DND-41 (cell line): ENCODE data around the gene SYNDIG1.
A peak's percentile ranks its signal among the peaks of the same experiment; 100 is the strongest.

Experiments used
- ATAC-seq: fragments of 200-7000 bp; cut with Tn5 transposase; 3 replicates; pipeline ENCODE4 v1.9.1; 2021; ENCODE audit warnings: low read depth; ENCODE audit not compliant: insufficient read depth
- DNase-seq: peaks from one replicate; pipeline ENCODE4 v3.0.0-alpha.2; 2020
- H2AFZ ChIP-seq: 2 replicates; pipeline ENCODE4 v1.6.0; 2012; ENCODE audit warnings: low read depth, low read length
- H3K27ac ChIP-seq: 2 replicates; pipeline ENCODE4 v1.5.1; 2012; ENCODE audit warnings: low read length, inconsistent platforms
- H3K27me3 ChIP-seq: fragments of 200-600 bp; sonication (generic); 2 replicates; pipeline ENCODE4 v1.6.0; 2012; ENCODE audit warnings: low read length, mild to moderate bottlenecking, inconsistent platforms; ENCODE audit not compliant: insufficient read depth, poor library complexity
- H3K36me3 ChIP-seq: 2 replicates; pipeline ENCODE4 v1.5.1; 2012; ENCODE audit warnings: low read length, inconsistent platforms; ENCODE audit not compliant: insufficient read depth
- H3K4me1 ChIP-seq: 2 replicates; pipeline ENCODE4 v1.5.1; 2012; ENCODE audit warnings: mild to moderate bottlenecking, low read length; ENCODE audit not compliant: insufficient read depth
- H3K4me2 ChIP-seq: 2 replicates; pipeline ENCODE4 v1.6.0; 2012; ENCODE audit warnings: mild to moderate bottlenecking, moderate library complexity, low read length, inconsistent platforms; ENCODE audit not compliant: insufficient read depth
- H3K4me3 ChIP-seq, 2 experiments: fragments of 200-600 bp in 1 of 2; shearing (Covaris generic) in 1 of 2; 2 replicates each; pipeline ENCODE4 v1.5.1; 2012 to 2016; ENCODE audit warnings: inconsistent platforms in 2 of 2, low read length in 2 of 2, mild to moderate bottlenecking in 2 of 2, low read depth in 1 of 2, moderate library complexity in 1 of 2
- H3K79me2 ChIP-seq: 2 replicates; pipeline ENCODE4 v1.6.0; 2012; ENCODE audit warnings: low read length, inconsistent platforms; ENCODE audit not compliant: insufficient read depth
- H3K9ac ChIP-seq: 2 replicates; pipeline ENCODE4 v1.6.0; 2012; ENCODE audit warnings: low read depth, mild to moderate bottlenecking, inconsistent platforms, low read length, moderate library complexity
- H3K9me3 ChIP-seq: 2 replicates; pipeline ENCODE4 v1.5.1; 2012; ENCODE audit warnings: low read length, moderate library complexity, mild to moderate bottlenecking, inconsistent platforms; ENCODE audit not compliant: insufficient read depth, severe bottlenecking
- H4K20me1 ChIP-seq: 2 replicates; pipeline ENCODE4 v1.6.0; 2012; ENCODE audit warnings: low read length; ENCODE audit not compliant: insufficient read depth
- EZH2 ChIP-seq: IDR thresholded peaks from 3 replicates; pipeline ENCODE4 v1.6.1; 2012; ENCODE audit warnings: borderline replicate concordance, low read depth, mild to moderate bottlenecking, moderate library complexity, low read length, inconsistent platforms; ENCODE audit not compliant: severe bottlenecking
- TF ChIP-seq, protein P1 (sequence below): IDR thresholded peaks from 2 replicates; pipeline ENCODE4 v1.5.1; 2012; ENCODE audit warnings: borderline replicate concordance, low read length, moderate library complexity, mild to moderate bottlenecking; ENCODE audit not compliant: poor library complexity, severe bottlenecking; ENCODE audit errors: extremely low read depth

Gene SYNDIG1

DNA sequence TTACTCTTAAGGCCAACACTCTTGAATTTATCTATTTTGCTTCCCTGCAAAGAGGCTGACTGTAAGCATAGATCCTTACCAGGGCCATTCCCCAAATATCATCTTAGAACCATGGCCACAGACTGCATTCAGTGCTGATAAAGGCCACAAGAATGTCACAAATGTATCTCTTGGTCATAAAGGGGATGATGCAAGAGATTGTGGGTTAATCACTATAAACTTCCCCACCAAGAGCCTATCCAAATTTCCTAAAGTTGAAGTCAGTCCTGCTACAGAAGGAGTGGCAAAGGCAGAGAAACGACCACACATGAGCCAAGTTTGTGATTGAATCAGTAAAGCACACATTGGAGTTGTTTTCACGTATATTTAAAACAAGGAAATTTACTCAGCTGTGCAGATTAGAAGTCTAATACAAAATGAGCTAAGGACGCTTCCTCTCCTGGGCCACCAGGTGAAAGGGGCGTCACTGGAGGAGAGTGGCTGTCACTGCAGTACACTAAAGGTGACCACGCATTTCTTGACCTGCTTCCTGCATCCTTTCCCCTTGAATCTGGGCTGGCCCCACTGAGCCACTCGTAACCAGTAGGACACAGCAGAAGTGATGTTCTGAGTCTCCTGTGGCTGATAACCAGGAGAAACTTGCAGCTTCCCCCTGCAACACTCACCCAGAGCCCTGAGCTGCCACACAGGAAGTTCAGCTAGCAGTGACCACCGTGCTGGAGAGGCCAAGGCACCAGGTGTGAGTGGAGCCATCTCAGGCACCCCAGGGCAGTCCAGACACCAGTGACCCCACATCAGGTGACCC lies 181.9 kb downstream of the SYNDIG1 start:
- no peak overlapping the region for H3K4me2 ChIP-seq
- H3K4me3 ChIP-seq, result no peak overlapping the region
- H2AFZ ChIP-seq, result no peak overlapping the region
- peaks cover 4% of the 10 kb centered on the region; the same call in 1 of the 2 replicates for H3K4me1 ChIP-seq
- H3K9me3 ChIP-seq, result no peaks in the 10 kb centered on the region
- H3K79me2 ChIP-seq, result no peaks in the 10 kb centered on the region
- ATAC-seq, result peak; percentile 22; the same call in 1 of the 3 replicates
- H3K27me3 ChIP-seq, result no peaks in the 10 kb centered on the region
- no peaks in the 10 kb centered on the region for H4K20me1 ChIP-seq
- H3K27ac ChIP-seq, result no peak overlapping the region
- H3K36me3 ChIP-seq, result no peaks in the 10 kb centered on the region
- TF ChIP-seq, protein P1, sequence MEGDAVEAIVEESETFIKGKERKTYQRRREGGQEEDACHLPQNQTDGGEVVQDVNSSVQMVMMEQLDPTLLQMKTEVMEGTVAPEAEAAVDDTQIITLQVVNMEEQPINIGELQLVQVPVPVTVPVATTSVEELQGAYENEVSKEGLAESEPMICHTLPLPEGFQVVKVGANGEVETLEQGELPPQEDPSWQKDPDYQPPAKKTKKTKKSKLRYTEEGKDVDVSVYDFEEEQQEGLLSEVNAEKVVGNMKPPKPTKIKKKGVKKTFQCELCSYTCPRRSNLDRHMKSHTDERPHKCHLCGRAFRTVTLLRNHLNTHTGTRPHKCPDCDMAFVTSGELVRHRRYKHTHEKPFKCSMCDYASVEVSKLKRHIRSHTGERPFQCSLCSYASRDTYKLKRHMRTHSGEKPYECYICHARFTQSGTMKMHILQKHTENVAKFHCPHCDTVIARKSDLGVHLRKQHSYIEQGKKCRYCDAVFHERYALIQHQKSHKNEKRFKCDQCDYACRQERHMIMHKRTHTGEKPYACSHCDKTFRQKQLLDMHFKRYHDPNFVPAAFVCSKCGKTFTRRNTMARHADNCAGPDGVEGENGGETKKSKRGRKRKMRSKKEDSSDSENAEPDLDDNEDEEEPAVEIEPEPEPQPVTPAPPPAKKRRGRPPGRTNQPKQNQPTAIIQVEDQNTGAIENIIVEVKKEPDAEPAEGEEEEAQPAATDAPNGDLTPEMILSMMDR, result no peak
- TF ChIP-seq EZH2, result no peak
- H3K9ac ChIP-seq, result no peak overlapping the region
- no peak for DNase-seq

DNA sequence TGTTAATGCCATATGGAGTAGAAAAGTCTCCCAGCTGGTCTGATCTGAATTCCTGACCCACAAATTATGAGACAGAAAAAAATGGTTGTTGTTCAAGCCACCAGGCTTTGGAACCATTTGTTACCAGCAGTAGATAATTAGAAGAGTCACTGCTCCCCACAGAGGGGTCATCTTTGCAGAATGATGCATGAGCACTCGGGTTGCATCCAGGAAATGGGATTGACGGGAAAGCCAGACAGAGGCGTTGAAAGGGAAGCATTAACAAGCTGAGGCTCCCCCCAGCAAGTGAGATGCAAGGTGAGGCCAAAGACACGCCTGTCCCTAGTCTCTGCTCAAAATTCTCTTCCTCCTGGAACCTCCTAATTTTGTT lies 182.5 kb downstream of the SYNDIG1 start:
- Histone ChIP-seq H3K4me2 (no peak overlapping the region), H3K9ac (no peak overlapping the region), H3K4me3 (no peak overlapping the region), H3K79me2 (no peaks in the 10 kb centered on the region), H3K36me3 (no peaks in the 10 kb centered on the region), H2AFZ (no peak overlapping the region), H4K20me1 (no peaks in the 10 kb centered on the region), H3K27ac (no peak overlapping the region), H3K4me1 (no peaks in the 10 kb centered on the region), H3K9me3 (no peaks in the 10 kb centered on the region), H3K27me3 (no peaks in the 10 kb centered on the region)
- no peak for TF ChIP-seq EZH2
- TF ChIP-seq, protein P1, result no peak
- no peak for ATAC-seq
- no peak for DNase-seq

DNA sequence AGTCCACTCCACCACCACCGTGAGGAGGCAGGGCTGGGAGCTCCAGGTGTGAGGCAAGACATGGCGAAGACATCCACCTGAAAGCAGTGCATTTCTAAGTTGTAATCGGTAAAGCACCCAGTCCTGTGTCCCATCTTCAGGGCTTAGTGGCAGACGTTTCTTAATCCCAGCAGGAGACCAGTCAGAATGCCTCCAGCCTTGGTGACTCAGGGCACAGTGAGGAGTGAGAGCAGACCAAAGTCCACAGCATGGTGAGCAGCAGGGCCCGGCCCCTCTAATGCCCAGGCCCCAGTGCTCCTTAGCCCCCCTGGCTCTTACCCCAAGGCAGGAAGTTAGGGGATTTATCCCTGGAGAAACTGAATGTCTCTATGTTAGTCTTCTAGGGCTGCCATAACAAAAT lies 183.9 kb downstream of the SYNDIG1 start:
- ATAC-seq (no peak), DNase-seq (no peak)
- no peak overlapping the region for H3K9ac ChIP-seq
- no peak overlapping the region for H3K27ac ChIP-seq
- H3K9me3 ChIP-seq, result no peaks in the 10 kb centered on the region
- no peaks in the 10 kb centered on the region for H3K4me1 ChIP-seq
- H4K20me1 ChIP-seq, result no peaks in the 10 kb centered on the region
- no peak for TF ChIP-seq EZH2
- TF ChIP-seq, protein P1, result no peak
- H2AFZ ChIP-seq, result no peak overlapping the region
- H3K4me2 ChIP-seq, result no peak overlapping the region
- no peak overlapping the region for H3K4me3 ChIP-seq
- H3K27me3 ChIP-seq, result no peaks in the 10 kb centered on the region
- no peaks in the 10 kb centered on the region for H3K79me2 ChIP-seq
- H3K36me3 ChIP-seq, result no peaks in the 10 kb centered on the region
